ENCODE results near the gene MAP3K2.

Gene MAP3K2, protein sequence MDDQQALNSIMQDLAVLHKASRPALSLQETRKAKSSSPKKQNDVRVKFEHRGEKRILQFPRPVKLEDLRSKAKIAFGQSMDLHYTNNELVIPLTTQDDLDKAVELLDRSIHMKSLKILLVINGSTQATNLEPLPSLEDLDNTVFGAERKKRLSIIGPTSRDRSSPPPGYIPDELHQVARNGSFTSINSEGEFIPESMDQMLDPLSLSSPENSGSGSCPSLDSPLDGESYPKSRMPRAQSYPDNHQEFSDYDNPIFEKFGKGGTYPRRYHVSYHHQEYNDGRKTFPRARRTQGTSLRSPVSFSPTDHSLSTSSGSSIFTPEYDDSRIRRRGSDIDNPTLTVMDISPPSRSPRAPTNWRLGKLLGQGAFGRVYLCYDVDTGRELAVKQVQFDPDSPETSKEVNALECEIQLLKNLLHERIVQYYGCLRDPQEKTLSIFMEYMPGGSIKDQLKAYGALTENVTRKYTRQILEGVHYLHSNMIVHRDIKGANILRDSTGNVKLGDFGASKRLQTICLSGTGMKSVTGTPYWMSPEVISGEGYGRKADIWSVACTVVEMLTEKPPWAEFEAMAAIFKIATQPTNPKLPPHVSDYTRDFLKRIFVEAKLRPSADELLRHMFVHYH

DNA sequence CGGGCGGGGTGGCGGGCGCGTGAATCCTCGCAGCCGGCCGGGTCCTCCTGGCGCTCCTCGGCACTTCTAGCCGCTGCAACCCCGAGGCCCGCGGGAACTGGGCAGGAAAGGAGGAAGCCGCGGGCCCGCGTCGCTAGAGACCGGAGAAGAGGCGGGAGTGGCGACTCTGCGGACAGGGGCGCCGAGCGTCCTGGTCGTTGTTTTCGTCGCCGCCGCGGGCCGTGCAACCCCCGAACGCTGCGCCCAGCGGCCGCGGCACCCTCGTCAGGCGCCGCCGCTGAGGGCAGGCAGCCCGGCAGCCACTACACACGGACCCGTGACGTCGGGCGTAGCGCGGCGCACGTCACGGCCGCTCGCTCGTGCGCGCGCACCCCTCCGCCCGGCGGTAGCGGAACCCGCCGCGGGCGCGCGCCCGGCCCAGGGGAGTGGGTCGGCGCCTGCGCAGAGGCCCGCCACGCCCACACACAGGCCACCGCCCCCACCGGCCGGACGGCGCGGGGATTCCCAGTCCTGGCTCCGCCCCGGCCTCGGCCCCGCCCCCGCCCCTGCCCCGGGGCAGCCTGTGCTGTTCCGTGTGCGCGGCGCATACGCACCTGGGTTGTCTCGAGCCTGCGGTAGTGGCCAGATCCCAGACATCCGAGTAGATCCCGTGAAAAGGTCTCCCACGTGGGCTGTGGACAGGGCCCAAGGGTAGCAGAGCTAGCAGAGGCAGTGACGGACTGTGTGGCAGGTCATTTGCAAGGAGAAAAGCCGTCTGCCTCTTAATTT lies at the start of gene MAP3K2:
MAP3K2 (minus strand) TSS at position 321 of the 768 bp plus-strand sequence. CDS start 44,846 bp downstream, outside the sequence.
- DNase-seq (ENCODE audit: low read depth in 2 of 2, low spot score in 1 of 2): peak; percentile 90 to 91

DNA sequence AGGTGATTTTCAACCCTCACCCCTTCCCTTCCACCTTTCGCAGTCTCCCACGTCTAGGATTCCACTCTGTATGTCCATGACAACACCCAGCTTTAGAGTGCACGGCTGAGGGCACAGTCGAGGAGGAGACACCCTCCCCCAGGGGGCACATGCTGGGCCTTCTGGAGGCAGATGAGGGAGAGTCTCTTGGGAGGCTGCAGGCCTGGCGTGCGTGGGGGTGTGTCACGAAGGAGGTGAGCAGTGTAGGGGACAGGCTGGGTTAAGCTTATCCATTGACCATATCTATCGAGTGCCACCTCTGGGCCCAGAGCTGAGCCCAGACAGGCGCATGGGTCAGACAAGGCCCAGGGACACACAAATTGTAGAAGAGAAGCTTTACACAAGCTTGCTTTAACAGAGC lies 49.3 kb upstream of the MAP3K2 start:
- no peak for DNase-seq (ENCODE audit: low read depth in 2 of 2, low spot score in 1 of 2)

DNA sequence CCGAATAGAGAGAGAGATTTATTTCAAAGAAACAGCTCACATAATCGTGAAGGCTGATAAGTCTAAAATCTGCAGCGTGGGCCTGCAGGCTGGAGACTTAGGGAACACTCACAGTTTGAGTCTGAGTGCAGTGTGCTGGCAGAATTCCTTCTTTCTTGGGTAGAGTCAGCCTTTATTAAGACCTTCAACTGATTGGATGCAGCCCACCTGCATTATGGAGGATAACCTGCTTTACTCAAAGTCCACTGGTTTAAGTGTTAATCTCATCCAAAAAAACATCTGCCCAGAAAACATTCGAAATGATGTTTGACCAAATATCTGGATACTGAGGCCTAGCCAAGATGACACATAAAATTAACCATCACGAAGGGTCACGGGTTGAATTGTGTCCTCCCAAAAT lies 46.7 kb upstream of the MAP3K2 start:
- DNase-seq (ENCODE audit: low read depth in 2 of 2, low spot score in 1 of 2): no peak

DNA sequence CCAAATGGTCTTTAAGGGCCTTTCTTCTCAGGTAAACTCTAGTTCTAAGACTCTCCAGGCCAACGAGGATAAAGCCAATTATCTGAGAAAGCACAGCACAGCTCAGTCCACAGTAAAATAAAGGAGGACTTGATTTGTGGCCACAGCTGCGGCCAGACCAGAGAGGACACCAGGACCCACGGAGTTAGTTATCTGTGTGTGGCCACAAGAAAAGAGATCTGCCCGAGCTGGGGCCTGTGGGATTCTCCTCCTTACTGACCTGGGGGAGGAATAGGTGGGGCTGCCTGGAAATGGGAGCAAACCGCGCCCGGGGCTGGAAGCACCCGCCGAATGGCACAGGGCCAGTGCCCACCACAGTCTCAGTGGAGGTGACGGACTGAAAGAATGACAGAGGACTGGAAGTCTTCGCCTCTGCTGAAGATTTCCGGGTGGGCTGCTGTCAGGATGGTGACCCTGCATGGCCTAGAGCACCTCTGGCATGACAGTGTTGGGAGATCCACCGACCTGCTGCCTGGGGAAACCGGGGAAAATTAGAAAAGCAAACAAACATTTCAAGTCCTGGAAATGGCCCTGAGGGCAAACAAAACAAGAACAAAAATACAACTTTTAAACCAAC lies 43.7 kb upstream of the MAP3K2 start:
- no peak for DNase-seq (ENCODE audit: low read depth in 2 of 2, low spot score in 1 of 2)

DNA sequence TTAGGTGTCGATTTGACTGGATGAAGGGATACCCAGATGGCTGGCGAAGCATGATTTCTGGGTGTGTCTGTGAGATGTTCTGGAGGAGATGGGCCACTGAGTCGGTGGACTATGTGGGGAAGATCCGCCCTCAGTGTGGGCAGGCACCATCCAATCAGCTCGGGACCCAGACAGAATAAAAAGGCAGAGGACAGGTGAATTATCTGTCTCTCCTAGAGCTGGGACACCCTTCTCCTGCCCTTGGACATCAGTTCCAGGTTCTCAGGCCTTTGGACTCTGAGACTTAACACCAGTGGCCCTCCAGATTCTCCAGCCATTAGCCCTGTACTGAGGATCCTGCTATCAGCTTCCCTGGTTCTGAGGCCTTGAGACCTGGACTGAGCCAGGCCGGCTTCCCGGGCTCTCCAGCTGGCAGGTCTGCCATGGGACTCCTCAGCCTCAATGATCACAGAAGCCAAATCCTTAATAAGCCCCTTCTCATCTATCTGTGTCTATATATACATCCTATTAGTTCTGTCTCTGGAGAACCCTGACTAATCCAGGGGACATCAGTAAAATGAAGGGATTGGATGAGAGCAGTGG lies 42.2 kb upstream of the MAP3K2 start:
- DNase-seq (ENCODE audit: low read depth in 2 of 2, low spot score in 1 of 2): no peak

DNA sequence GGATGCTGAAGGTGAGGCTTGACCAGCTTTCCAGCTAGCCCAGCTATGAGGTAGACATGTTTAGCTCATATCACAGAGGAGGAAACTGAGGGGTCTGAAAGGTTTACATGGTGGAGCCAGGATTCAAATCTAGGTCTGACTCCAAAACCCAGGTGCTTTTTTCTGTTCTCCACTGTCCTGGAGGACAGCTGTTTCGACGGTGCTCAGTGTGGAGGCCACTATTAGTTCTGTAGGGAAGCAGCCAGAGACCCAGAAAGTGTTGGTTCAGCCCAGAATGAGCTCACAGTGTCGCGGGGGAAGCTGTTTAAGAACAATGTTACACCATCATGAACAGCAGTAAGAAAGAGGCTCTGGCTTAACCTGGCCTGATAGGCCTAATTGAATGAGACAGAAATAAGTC lies 41.5 kb upstream of the MAP3K2 start:
- no peak for DNase-seq (ENCODE audit: low read depth in 2 of 2, low spot score in 1 of 2)

DNA sequence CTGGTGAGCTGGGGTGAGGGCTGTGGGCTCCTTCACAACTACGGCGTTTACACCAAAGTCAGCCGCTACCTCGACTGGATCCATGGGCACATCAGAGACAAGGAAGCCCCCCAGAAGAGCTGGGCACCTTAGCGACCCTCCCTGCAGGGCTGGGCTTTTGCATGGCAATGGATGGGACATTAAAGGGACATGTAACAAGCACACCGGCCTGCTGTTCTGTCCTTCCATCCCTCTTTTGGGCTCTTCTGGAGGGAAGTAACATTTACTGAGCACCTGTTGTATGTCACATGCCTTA lies 41.0 kb upstream of the MAP3K2 start:
- no peak for DNase-seq (ENCODE audit: low read depth in 2 of 2, low spot score in 1 of 2)

DNA sequence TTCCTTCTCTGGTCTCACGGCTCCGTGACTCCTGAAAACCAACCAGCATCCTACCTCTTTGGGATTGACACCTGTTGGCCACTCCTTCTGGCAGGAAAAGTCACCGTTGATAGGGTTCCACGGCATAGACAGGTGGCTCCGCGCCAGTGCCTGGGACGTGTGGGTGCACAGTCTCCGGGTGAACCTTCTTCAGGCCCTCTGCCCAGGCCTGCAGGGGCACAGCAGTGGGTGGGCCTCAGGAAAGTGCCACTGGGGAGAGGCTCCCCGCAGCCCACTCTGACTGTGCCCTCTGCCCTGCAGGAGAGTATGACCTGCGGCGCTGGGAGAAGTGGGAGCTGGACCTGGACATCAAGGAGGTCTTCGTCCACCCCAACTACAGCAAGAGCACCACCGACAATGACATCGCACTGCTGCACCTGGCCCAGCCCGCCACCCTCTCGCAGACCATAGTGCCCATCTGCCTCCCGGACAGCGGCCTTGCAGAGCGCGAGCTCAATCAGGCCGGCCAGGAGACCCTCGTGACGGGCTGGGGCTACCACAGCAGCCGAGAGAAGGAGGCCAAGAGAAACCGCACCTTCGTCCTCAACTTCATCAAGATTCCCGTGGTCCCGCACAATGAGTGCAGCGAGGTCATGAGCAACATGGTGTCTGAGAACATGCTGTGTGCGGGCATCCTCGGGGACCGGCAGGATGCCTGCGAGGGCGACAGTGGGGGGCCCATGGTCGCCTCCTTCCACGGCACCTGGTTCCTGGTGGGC lies 40.5 kb upstream of the MAP3K2 start:
- no peak for DNase-seq (ENCODE audit: low read depth in 2 of 2, low spot score in 1 of 2)

DNA sequence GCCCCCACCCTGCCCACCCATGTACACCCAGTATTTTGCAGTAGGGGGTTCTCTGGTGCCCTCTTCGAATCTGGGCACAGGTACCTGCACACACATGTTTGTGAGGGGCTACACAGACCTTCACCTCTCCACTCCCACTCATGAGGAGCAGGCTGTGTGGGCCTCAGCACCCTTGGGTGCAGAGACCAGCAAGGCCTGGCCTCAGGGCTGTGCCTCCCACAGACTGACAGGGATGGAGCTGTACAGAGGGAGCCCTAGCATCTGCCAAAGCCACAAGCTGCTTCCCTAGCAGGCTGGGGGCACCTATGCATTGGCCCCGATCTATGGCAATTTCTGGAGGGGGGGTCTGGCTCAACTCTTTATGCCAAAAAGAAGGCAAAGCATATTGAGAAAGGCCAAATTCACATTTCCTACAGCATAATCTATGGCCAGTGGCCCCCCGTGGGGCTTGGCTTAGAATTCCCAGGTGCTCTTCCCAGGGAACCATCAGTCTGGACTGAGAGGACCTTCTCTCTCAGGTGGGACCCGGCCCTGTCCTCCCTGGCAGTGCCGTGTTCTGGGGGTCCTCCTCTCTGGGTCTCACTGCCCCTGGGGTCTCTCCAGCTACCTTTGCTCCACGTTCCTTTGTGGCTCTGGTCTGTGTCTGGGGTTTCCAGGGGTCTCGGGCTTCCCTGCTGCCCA lies 39.7 kb upstream of the MAP3K2 start:
- no peak for DNase-seq (ENCODE audit: low read depth in 2 of 2, low spot score in 1 of 2)

DNA sequence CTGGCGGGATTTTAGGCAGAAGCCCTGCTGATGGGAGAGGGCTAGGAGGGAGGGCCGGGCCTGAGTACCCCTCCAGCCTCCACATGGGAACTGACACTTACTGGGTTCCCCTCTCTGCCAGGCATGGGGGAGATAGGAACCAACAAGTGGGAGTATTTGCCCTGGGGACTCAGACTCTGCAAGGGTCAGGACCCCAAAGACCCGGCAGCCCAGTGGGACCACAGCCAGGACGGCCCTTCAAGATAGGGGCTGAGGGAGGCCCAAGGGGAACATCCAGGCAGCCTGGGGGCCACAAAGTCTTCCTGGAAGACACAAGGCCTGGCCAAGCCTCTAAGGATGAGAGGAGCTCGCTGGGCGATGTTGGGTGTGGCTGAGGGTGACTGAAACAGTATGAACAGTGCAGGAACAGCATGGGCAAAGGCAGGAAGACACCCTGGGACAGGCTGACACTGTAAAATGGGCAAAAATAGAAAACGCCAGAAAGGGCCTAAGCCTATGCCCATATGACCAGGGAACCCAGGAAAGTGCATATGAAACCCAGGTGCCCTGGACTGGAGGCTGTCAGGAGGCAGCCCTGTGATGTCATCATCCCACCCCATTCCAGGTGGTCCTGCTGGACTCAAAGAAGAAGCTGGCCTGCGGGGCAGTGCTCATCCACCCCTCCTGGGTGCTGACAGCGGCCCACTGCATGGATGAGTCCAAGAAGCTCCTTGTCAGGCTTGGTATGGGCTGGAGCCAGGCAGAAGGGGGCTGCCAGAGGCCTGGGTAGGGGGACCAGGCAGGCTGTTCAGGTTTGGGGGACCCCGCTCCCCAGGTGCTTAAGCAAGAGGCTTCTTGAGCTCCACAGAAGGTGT lies 39.0 kb upstream of the MAP3K2 start:
- no peak for DNase-seq (ENCODE audit: low read depth in 2 of 2, low spot score in 1 of 2)

DNA sequence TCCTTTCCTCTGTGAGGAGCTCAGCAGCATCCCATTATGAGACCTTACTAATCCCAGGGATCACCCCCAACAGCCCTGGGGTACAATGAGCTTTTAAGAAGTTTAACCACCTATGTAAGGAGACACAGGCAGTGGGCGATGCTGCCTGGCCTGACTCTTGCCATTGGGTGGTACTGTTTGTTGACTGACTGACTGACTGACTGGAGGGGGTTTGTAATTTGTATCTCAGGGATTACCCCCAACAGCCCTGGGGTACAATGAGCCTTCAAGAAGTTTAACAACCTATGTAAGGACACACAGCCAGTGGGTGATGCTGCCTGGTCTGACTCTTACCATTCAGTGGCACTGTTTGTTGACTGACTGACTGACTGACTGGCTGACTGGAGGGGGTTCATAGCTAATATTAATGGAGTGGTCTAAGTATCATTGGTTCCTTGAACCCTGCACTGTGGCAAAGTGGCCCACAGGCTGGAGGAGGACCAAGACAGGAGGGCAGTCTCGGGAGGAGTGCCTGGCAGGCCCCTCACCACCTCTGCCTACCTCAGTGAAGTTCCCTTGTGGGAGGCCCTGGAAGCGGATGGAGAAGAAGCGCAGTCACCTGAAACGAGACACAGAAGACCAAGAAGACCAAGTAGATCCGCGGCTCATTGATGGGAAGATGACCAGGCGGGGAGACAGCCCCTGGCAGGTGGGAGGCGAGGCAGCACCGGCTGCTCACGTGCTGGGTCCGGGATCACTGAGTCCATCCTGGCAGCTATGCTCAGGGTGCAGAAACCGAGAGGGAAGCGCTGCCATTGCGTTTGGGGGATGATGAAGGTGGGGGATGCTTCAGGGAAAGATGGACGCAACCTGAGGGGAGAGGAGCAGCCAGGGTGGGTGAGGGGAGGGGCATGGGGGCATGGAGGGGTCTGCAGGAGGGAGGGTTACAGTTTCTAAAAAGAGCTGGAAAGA lies 38.0 kb upstream of the MAP3K2 start:
- no peak for DNase-seq (ENCODE audit: low read depth in 2 of 2, low spot score in 1 of 2)

DNA sequence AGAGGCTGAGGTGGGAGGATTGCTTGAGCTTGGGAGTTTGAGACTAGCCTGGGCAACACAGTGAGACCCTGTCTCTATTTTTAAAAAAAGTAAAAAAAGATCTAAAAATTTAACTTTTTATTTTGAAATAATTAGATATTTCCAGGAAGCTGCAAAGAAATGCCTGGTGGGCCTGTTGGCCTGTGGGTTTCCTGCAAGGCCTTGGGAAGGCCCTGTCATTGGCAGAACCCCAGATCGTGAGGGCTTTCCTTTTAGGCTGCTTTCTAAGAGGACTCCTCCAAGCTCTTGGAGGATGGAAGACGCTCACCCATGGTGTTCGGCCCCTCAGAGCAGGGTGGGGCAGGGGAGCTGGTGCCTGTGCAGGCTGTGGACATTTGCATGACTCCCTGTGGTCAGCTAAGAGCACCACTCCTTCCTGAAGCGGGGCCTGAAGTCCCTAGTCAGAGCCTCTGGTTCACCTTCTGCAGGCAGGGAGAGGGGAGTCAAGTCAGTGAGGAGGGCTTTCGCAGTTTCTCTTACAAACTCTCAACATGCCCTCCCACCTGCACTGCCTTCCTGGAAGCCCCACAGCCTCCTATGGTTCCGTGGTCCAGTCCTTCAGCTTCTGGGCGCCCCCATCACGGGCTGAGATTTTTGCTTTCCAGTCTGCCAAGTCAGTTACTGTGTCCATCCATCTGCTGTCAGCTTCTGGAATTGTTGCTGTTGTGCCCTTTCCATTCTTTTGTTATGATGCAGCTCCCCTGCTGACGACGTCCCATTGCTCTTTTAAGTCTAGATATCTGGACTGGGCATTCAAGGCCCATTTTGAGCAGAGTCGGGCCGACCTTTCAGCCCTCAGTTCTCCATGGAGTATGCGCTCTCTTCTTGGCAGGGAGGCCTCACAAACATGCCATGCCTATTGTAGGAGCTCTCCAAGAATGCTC lies 37.1 kb upstream of the MAP3K2 start:
- no peak for DNase-seq (ENCODE audit: low read depth in 2 of 2, low spot score in 1 of 2)

DNA sequence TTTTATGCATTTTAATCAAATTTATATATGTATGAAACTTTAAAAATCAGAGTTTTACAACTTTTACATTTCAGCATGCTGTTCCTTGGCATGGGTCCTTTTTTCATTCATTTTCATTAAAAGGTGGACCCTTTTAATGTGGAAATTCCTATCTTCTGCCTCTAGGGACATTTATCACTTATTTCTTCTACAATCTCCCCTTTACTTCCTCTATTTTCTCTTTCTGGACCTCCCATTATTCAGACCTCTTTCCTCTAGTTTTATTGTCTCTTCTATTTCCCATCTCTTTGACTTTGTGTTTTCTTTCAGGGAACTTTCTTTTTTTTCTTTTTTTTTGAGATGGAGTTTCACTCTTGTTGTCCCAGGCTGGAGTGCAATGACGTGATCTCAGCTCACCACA lies 36.1 kb upstream of the MAP3K2 start:
- no peak for DNase-seq (ENCODE audit: low read depth in 2 of 2, low spot score in 1 of 2)

DNA sequence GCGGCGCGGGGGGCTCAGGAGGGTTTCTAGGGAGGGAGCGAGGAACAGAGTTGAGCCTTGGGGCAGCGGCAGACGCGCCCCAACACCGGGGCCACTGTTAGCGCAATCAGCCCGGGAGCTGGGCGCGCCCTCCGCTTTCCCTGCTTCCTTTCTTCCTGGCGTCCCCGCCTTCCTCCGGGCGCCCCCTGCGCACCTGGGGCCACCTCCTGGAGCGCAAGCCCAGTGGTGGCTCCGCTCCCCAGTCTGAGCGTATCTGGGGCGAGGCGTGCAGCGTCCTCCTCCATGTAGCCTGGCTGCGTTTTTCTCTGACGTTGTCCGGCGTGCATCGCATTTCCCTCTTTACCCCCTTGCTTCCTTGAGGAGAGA lies 35.7 kb upstream of the MAP3K2 start:
- no peak for DNase-seq (ENCODE audit: low read depth in 2 of 2, low spot score in 1 of 2)

DNA sequence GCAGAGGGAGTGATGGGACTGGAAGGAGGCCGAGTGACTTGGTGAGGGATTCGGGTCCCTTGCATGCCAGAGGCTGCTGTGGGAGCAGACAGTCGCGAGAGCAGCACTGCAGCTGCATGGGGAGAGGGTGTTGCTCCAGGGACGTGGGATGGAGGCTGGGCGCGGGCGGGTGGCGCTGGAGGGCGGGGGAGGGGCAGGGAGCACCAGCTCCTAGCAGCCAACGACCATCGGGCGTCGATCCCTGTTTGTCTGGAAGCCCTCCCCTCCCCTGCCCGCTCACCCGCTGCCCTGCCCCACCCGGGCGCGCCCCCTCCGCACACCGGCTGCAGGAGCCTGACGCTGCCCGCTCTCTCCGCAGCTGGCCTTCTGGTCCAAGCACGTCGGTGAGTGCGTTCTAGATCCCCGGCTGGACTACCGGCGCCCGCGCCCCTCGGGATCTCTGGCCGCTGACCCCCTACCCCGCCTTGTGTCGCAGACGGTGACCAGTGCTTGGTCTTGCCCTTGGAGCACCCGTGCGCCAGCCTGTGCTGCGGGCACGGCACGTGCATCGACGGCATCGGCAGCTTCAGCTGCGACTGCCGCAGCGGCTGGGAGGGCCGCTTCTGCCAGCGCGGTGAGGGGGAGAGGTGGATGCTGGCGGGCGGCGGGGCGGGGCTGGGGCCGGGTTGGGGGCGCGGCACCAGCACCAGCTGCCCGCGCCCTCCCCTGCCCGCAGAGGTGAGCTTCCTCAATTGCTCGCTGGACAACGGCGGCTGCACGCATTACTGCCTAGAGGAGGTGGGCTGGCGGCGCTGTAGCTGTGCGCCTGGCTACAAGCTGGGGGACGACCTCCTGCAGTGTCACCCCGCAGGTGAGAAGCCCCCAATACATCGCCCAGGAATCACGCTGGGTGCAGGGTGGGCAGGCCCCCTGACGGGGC lies 35.0 kb upstream of the MAP3K2 start:
- DNase-seq (ENCODE audit: low read depth in 2 of 2, low spot score in 1 of 2): no peak
